Liver (tissue), 9 donors: ENCODE results near the gene RAD9A. TPM values are rescaled to one million over a fixed set of nuclear protein-coding genes. Genes with fewer than 3 reads are reported as not detected.

ENCODE experiments used
- DNase-seq: peaks from one replicate; pipeline ENCODE4 v3.0.0-alpha.2; 2017; ENCODE audit warnings: low spot score
- H3K27ac ChIP-seq, 2 donors: one replicate each; pipeline ENCODE4 v1.7.0; 2013; ENCODE audit warnings: inconsistent platforms in 2 of 2, low read length in 2 of 2, control low read depth in 1 of 2, low read depth in 1 of 2, mild to moderate bottlenecking in 1 of 2
- H3K27me3 ChIP-seq, 4 donors: one replicate each; pipeline versions ENCODE4 v1.6.1 to v1.7.0; 2013; ENCODE audit warnings: low read length in 3 of 4, inconsistent platforms in 1 of 4, mild to moderate bottlenecking in 1 of 4, moderate library complexity in 1 of 4; ENCODE audit not compliant: control insufficient read depth in 4 of 4, insufficient read depth in 4 of 4
- H3K36me3 ChIP-seq, 4 donors: one replicate each; pipeline versions ENCODE4 v1.6.1 to v1.7.0; 2013; ENCODE audit warnings: low read length in 3 of 4, mild to moderate bottlenecking in 3 of 4, low read depth in 1 of 4, moderate library complexity in 1 of 4; ENCODE audit not compliant: control insufficient read depth in 4 of 4, insufficient read depth in 3 of 4
- H3K4me1 ChIP-seq, 4 donors: one replicate each; pipeline versions ENCODE4 v1.6.1 to v1.7.0; 2013; ENCODE audit warnings: low read length in 3 of 4, mild to moderate bottlenecking in 3 of 4, moderate library complexity in 1 of 4; ENCODE audit not compliant: control insufficient read depth in 4 of 4, insufficient read depth in 4 of 4
- H3K4me3 ChIP-seq, 3 donors: one replicate each; pipeline versions ENCODE4 v1.6.1 to v1.7.0; 2013; ENCODE audit warnings: low read length in 3 of 3, control low read depth in 1 of 3, low read depth in 1 of 3, mild to moderate bottlenecking in 1 of 3
- H3K9ac ChIP-seq, 2 donors: one replicate each; pipeline ENCODE4 v1.7.0; 2013; ENCODE audit warnings: low read length in 2 of 2, mild to moderate bottlenecking in 2 of 2, moderate library complexity in 2 of 2, control low read depth in 1 of 2, low read depth in 1 of 2
- H3K9me3 ChIP-seq, 4 donors: one replicate each; pipeline versions ENCODE4 v1.6.1 to v1.7.0; 2013; ENCODE audit warnings: low read length in 3 of 4; ENCODE audit not compliant: control insufficient read depth in 4 of 4
- CTCF ChIP-seq: fragments of 150-350 bp; IDR thresholded peaks from 2 replicates; pipeline ENCODE4 v1.5.1; 2017; ENCODE audit warnings: improper control_type of control experiment, low read depth, low read length; ENCODE audit not compliant: missing input control
- EGR1 ChIP-seq, 2 donors: IDR thresholded peaks; 2 replicates each; pipeline ENCODE4 v1.6.1; 2016 to 2018; ENCODE audit warnings: antibody characterized with exemption in 2 of 2, low read depth in 2 of 2
- FOXA1 ChIP-seq: IDR thresholded peaks from 2 replicates; pipeline ENCODE4 v1.6.1; 2016; ENCODE audit warnings: antibody characterized with exemption
- GABPA ChIP-seq, 2 donors: IDR thresholded peaks in 1 of 2; conservative IDR thresholded peaks in 1 of 2; 2 replicates each; pipeline ENCODE4 v1.6.1; 2016; ENCODE audit warnings: antibody characterized with exemption in 2 of 2, mild to moderate bottlenecking in 1 of 2, moderate library complexity in 1 of 2
- HNF4A ChIP-seq, 2 donors: conservative IDR thresholded peaks; 2 replicates each; pipeline ENCODE4 v1.6.1; 2016; ENCODE audit warnings: antibody characterized with exemption in 2 of 2, mild to moderate bottlenecking in 2 of 2
- HNF4G ChIP-seq: IDR thresholded peaks from 2 replicates; pipeline ENCODE4 v1.6.1; 2016; ENCODE audit warnings: antibody characterized with exemption
- JUND ChIP-seq, 2 donors: IDR thresholded peaks; 2 replicates each; pipeline ENCODE4 v1.6.1; 2016; ENCODE audit warnings: antibody characterized with exemption in 2 of 2
- RAD21 ChIP-seq, 2 donors: IDR thresholded peaks; 2 replicates each; pipeline ENCODE4 v1.6.1; 2016; ENCODE audit warnings: antibody characterized with exemption in 2 of 2, mild to moderate bottlenecking in 2 of 2
- REST ChIP-seq: IDR thresholded peaks from 2 replicates; pipeline ENCODE4 v1.6.1; 2016; ENCODE audit warnings: antibody characterized with exemption, mild to moderate bottlenecking
- RXRA ChIP-seq, 2 donors: IDR thresholded peaks; 2 replicates each; pipeline ENCODE4 v1.6.1; 2017 to 2018; ENCODE audit warnings: antibody characterized with exemption in 2 of 2, mild to moderate bottlenecking in 1 of 2
- SP1 ChIP-seq: IDR thresholded peaks from 2 replicates; pipeline ENCODE4 v1.6.1; 2018; ENCODE audit warnings: antibody characterized with exemption, mild to moderate bottlenecking
- TAF1 ChIP-seq: conservative IDR thresholded peaks from 2 replicates; pipeline ENCODE4 v1.6.1; 2016; ENCODE audit warnings: antibody characterized with exemption, mild to moderate bottlenecking
- YY1 ChIP-seq: IDR thresholded peaks from 2 replicates; pipeline ENCODE4 v1.6.1; 2016; ENCODE audit warnings: antibody characterized with exemption, mild to moderate bottlenecking
- ZBTB33 ChIP-seq: IDR thresholded peaks from 2 replicates; pipeline ENCODE4 v1.6.1; 2016; ENCODE audit warnings: antibody characterized with exemption
- WGBS: extraction: QIAGEN DNeasy Blood & Tissue Kit; methylation state at CpG from one replicate; pipeline ENCODE4 v1.1.7; 2013; 5-methylcytosine and 5-hydroxymethylcytosine counted together
- polyA plus RNA-seq, 2 donors: library from polyadenylated mRNA; stranded (reverse) in 1 of 2; unstranded in 1 of 2; fragments of 200-250 nt in 1 of 2; fragments of >200 nt in 1 of 2; fragmentation: Nextera tagmentation in 1 of 2; extraction: Ambion mirVana in 1 of 2; gene quantifications; one replicate each; pipeline versions ENCODE4 v1.2.1 to v1.2.3, GENCODE V29; 2013 to 2015
- total RNA-seq, 2 donors: library from RNA; depleted of rRNA; stranded (reverse); fragments of >200 nt; gene quantifications; one replicate each; pipeline ENCODE4 v1.2.3, GENCODE V29; 2014
- donor health status: healthy.
- donor health status: healthy.
- donor health status: healthy.
- donor health status: healthy.
- donor health status: healthy.

The RAD9A gene
- total and polyA plus RNA-seq, 4 donors: 4.5 to 8.6 (median 5.6) TPM

GRCh38 chr11:67373648-67374570, 17.9 kb upstream of the RAD9A start:
- H3K4me3 ChIP-seq: peak overlapping the region in 2 of 3 donors; percentile 47 to 75
- no peaks in the 10 kb centered on the region for H3K27me3 ChIP-seq
- peak overlapping the region; percentile 56 to 73 for H3K27ac ChIP-seq
- peaks cover 8 to 24% (median 10%) of the 10 kb centered on the region in 4 donors for H3K4me1 ChIP-seq
- WGBS: 6% methylated on average over 40 of the region's 40 CpGs
- DNase-seq: no peak
- TF ChIP-seq JUND (IDR thresholded peaks at IDR 0.05) (peak; percentile 53 to 80), HNF4G (no peak), FOXA1 (no peak), REST (peak; percentile 27), HNF4A (conservative IDR thresholded peaks at IDR 0.05) (peak in 1 of 2 donors; percentile 66), RXRA (IDR thresholded peaks at IDR 0.05) (peak; percentile 11 to 62), YY1 (peak; percentile 57), RAD21 (IDR thresholded peaks at IDR 0.05) (peak; percentile 61 to 73), SP1 (peak; percentile 41), TAF1 (no peak), EGR1 (IDR thresholded peaks at IDR 0.05; ENCODE audit: low read depth in 2 of 2) (peak; percentile 76 to 94), ZBTB33 (no peak), CTCF (peak; percentile 56), GABPA (IDR thresholded peaks at IDR 0.05 in 1 of 2, conservative IDR thresholded peaks at IDR 0.05 in 1 of 2) (no peak)
- no peaks in the 10 kb centered on the region for H3K36me3 ChIP-seq
- H3K9me3 ChIP-seq: no peaks in the 10 kb centered on the region
- peak overlapping the region; percentile 48 to 58 for H3K9ac ChIP-seq
